Measurements from ENCODE around the gene SLC10A3.

DNA sequence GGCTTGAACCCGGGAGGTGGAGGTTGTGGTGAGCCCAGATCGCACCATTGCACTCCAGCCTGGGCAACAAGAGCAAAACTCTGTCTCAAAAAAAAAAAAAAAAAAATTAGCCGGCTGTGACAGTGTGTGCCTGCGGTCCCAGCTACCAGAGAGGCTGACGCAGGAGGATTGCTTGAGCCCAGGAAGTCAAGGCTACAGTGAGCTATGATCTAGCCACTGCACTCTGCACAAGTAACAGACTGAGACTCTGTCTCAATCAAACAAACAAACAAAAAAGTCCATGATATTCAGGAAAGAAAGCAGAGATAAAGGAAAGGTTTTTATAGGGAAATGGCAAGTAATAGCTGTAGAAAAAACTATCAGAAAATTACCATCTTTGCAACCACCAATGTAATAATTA, 9.2 kb downstream of the SLC10A3 start:
- TF ChIP-seq, protein P1, sequence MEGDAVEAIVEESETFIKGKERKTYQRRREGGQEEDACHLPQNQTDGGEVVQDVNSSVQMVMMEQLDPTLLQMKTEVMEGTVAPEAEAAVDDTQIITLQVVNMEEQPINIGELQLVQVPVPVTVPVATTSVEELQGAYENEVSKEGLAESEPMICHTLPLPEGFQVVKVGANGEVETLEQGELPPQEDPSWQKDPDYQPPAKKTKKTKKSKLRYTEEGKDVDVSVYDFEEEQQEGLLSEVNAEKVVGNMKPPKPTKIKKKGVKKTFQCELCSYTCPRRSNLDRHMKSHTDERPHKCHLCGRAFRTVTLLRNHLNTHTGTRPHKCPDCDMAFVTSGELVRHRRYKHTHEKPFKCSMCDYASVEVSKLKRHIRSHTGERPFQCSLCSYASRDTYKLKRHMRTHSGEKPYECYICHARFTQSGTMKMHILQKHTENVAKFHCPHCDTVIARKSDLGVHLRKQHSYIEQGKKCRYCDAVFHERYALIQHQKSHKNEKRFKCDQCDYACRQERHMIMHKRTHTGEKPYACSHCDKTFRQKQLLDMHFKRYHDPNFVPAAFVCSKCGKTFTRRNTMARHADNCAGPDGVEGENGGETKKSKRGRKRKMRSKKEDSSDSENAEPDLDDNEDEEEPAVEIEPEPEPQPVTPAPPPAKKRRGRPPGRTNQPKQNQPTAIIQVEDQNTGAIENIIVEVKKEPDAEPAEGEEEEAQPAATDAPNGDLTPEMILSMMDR (IDR thresholded peaks at IDR 0.05; ENCODE audit: low read length): no peak
- TF ChIP-seq EZH2 (IDR thresholded peaks at IDR 0.05; ENCODE audit: borderline replicate concordance, low read length): no peak

Data from OCI-LY1 (cell line).